Keratinocyte (primary cell): ENCODE measurements around the gene SZRD1. TPM values are rescaled to one million over a fixed set of nuclear protein-coding genes. Genes with fewer than 3 reads are reported as not detected.

Source experiments
- DNase-seq: peaks from one replicate; pipeline ENCODE4 v3.0.0-alpha.2; 2011; ENCODE audit warnings: low read depth, missing footprints, low spot score
- FAIRE-seq: peaks from 2 replicates; lab custom pipeline; 2011; peaks lifted over from hg19 to GRCh38; lab: Jason Lieb, UNC
- H2AFZ ChIP-seq: 2 replicates; pipeline ENCODE4 v1.6.0; 2012; ENCODE audit warnings: low read length, control low read depth, inconsistent platforms; ENCODE audit not compliant: control insufficient read depth
- H3K27ac ChIP-seq: 2 replicates; pipeline ENCODE4 v1.5.1; 2011; ENCODE audit warnings: low read length; ENCODE audit not compliant: control insufficient read depth, insufficient read depth
- H3K27me3 ChIP-seq: 3 replicates; pipeline ENCODE4 v1.6.0; 2011; ENCODE audit warnings: low read length; ENCODE audit not compliant: control insufficient read depth, insufficient read depth; ENCODE audit errors: extremely low read depth
- H3K36me3 ChIP-seq, 2 experiments: 2 replicates in 1 of 2; 3 replicates in 1 of 2; pipeline ENCODE4 v1.5.1; 2011; ENCODE audit warnings: low read length in 2 of 2, mild to moderate bottlenecking in 1 of 2; ENCODE audit not compliant: control insufficient read depth in 2 of 2, insufficient read depth in 2 of 2; ENCODE audit errors: extremely low read depth in 1 of 2
- H3K4me1 ChIP-seq: 3 replicates; pipeline ENCODE4 v1.5.1; 2011; ENCODE audit warnings: low read length; ENCODE audit not compliant: control insufficient read depth, insufficient read depth; ENCODE audit errors: extremely low read depth
- H3K4me2 ChIP-seq: 3 replicates; pipeline ENCODE4 v1.6.0; 2011; ENCODE audit warnings: low read depth, low read length; ENCODE audit not compliant: control insufficient read depth, insufficient read depth; ENCODE audit errors: extremely low read depth
- H3K4me3 ChIP-seq, 3 experiments: fragments of 200-600 bp in 1 of 3; sonication (generic) in 1 of 3; 2 replicates in 2 of 3; 3 replicates in 1 of 3; pipeline ENCODE4 v1.5.1; 2011 to 2016; ENCODE audit warnings: low read length in 3 of 3, mild to moderate bottlenecking in 3 of 3, control low read depth in 2 of 3, inconsistent platforms in 1 of 3, low read depth in 1 of 3, mixed read lengths in 1 of 3, mixed run types in 1 of 3, moderate library complexity in 1 of 3; ENCODE audit not compliant: control insufficient read depth in 2 of 3, insufficient read depth in 2 of 3; ENCODE audit errors: extremely low read depth in 1 of 3
- H3K79me2 ChIP-seq: 2 replicates; pipeline ENCODE4 v1.6.0; 2012; ENCODE audit warnings: low read length; ENCODE audit not compliant: control insufficient read depth, insufficient read depth
- H3K9ac ChIP-seq: 3 replicates; pipeline ENCODE4 v1.6.0; 2011; ENCODE audit warnings: low read length; ENCODE audit not compliant: control insufficient read depth, insufficient read depth; ENCODE audit errors: extremely low read depth
- H3K9me1 ChIP-seq: 3 replicates; pipeline ENCODE4 v1.6.0; 2011; ENCODE audit warnings: low read length; ENCODE audit not compliant: control insufficient read depth, insufficient read depth; ENCODE audit errors: extremely low read depth
- H3K9me3 ChIP-seq: 2 replicates; pipeline ENCODE4 v1.5.1; 2012; ENCODE audit warnings: low read depth, low read length; ENCODE audit not compliant: control insufficient read depth
- H4K20me1 ChIP-seq: 3 replicates; pipeline ENCODE4 v1.6.0; 2011; ENCODE audit warnings: low read length; ENCODE audit not compliant: control insufficient read depth, insufficient read depth; ENCODE audit errors: extremely low read depth
- CTCF ChIP-seq, 3 experiments: IDR thresholded peaks in 1 of 3; conservative IDR thresholded peaks in 1 of 3; optimal IDR thresholded peaks in 1 of 3; 2 replicates in 2 of 3; 3 replicates in 1 of 3; pipeline versions ENCODE3 to v1.5.1; 2011; ENCODE audit warnings: low read length in 3 of 3, mild to moderate bottlenecking in 3 of 3, moderate library complexity in 2 of 3, control low read depth in 1 of 3, inconsistent platforms in 1 of 3; ENCODE audit not compliant: insufficient read depth in 2 of 3; ENCODE audit errors: extremely low read depth in 1 of 3
- EZH2 ChIP-seq: IDR thresholded peaks from one replicate; pipeline ENCODE4 v1.6.1; 2012; ENCODE audit warnings: inconsistent platforms, mild to moderate bottlenecking, low read length, moderate library complexity
- dilution Hi-C: fragments of 300-500 bp; cut with MboI; formaldehyde crosslinking; loops from one replicate; pipeline ENCODE4 v1.7.0; 2020; ENCODE audit warnings: low sequenced_read_pairs; ENCODE audit not compliant: extremely low pct_ligation_motif_present
- polyA plus RNA-seq, 5 experiments: library from polyadenylated mRNA; depleted of rRNA in 3 of 5; stranded (reverse) in 3 of 5; stranded (forward) in 1 of 5; unstranded in 1 of 5; fragments of >200 nt; gene quantifications; 1 replicate in 1 of 5; 2 replicates in 3 of 5; 3 replicates in 1 of 5; pipeline versions ENCODE4 v1.2.1 to v1.2.3, GENCODE V29; 2011 to 2012; ENCODE audit warnings: missing spikeins in 2 of 5, low read depth in 1 of 5, low replicate concordance in 1 of 5

Gene SZRD1
- polyA plus RNA-seq, 1 donor (not counting 4 experiments of a cell fraction or from before 2014, with no cell fraction given), result 68.7 TPM

GRCh38 chr1:16410803-16411202 is 43.8 kb downstream of the SZRD1 start:
- Histone ChIP-seq H2AFZ (no peak overlapping the region), H3K9me3 (no peaks in the 10 kb centered on the region), H3K9ac (no peak overlapping the region), H3K4me1 (peaks cover 7% of the 10 kb centered on the region), H3K9me1 (peaks cover 4% of the 10 kb centered on the region), H4K20me1 (no peaks in the 10 kb centered on the region), H3K27ac (no peak overlapping the region), H3K4me3 (no peak overlapping the region), H3K36me3 (no peaks in the 10 kb centered on the region), H3K4me2 (no peak overlapping the region), H3K27me3 (no peaks in the 10 kb centered on the region), H3K79me2 (no peaks in the 10 kb centered on the region)
- dilution Hi-C loops, result no loop called here
- DNase-seq (no peak), FAIRE-seq (no peak)
- TF ChIP-seq CTCF (optimal IDR thresholded peaks at IDR 0.05 in 1 of 3, IDR thresholded peaks at IDR 0.05 in 1 of 3, conservative IDR thresholded peaks at IDR 0.05 in 1 of 3; ENCODE audit: extremely low read depth in 1 of 3, insufficient read depth in 2 of 3, low read length in 3 of 3), result no peak
- no peak for TF ChIP-seq EZH2

DNA sequence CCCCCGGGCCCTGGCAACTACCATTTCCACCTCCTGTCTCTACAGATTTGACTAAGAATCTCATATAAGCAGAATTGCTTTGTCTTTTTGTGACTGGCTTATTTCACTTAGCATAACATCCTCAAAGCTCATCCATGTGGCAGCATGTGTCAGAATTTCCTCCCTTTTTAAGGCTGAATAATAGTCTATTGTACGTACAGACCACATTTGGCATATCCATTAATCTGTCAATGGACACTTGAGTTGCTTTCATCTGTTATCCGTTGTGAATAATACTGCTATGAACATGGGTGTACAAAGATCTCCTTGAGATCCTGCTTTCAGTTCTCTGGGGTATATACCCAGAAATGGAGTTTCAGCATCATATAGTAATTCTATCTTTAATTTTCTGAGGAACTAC is 46.1 kb downstream of the SZRD1 start:
- H3K9me3 ChIP-seq, result no peaks in the 10 kb centered on the region
- TF ChIP-seq CTCF (optimal IDR thresholded peaks at IDR 0.05 in 1 of 3, IDR thresholded peaks at IDR 0.05 in 1 of 3, conservative IDR thresholded peaks at IDR 0.05 in 1 of 3; ENCODE audit: extremely low read depth in 1 of 3, insufficient read depth in 2 of 3, low read length in 3 of 3) (no peak), EZH2 (no peak)
- no peaks in the 10 kb centered on the region for H4K20me1 ChIP-seq
- dilution Hi-C loops, result no loop called here
- H3K9ac ChIP-seq, result no peak overlapping the region
- H3K27me3 ChIP-seq, result no peaks in the 10 kb centered on the region
- DNase-seq (no peak), FAIRE-seq (no peak)
- no peaks in the 10 kb centered on the region for H3K79me2 ChIP-seq
- no peak overlapping the region for H2AFZ ChIP-seq
- H3K4me1 ChIP-seq, result no peaks in the 10 kb centered on the region
- H3K4me2 ChIP-seq, result no peak overlapping the region
- H3K4me3 ChIP-seq, result no peak overlapping the region
- no peaks in the 10 kb centered on the region for H3K36me3 ChIP-seq
- no peak overlapping the region for H3K27ac ChIP-seq
- no peaks in the 10 kb centered on the region for H3K9me1 ChIP-seq
